ENCODE measurements around the gene TMEM123. TPM values are rescaled to one million over a fixed set of nuclear protein-coding genes. Genes with fewer than 3 reads are reported as not detected.
"Not testable (repeated sequence)": the region's sequence is repeated elsewhere in the genome, so short reads cannot be mapped to it uniquely, and the experiment has no call there.

Gene TMEM123
- total RNA-seq, 1 experiment from 2014 or later: 199 TPM

DNA sequence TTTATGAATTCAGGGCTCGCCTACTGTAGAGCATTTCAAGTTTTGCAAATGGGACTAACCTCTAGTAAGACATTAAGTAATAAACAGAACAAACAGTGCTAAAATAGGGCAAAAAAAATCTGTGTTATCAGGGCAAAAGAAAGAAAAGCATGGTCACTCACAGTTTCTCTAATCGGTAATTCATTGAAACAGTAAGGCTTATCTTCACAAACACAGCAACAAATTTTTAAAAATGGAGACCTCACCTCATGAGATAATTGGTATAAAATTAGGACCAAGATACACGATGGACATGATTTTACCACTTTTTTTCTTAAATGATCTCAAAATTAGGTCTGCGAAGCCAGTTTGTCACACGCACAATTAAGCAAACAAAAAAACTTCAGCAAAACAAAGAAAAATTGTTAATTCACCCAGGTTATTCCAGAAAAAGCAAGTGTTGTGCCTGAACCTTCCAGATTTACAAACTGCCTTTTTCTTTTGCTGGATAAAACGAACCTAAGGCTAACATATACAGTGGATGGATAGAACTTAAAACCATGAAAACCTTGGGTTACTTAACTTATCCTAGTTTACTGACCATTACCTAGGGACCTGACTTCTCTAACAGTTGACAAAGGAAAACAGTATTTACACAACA, 1.4 kb downstream of the TMEM123 start:
- no peak for DNase-seq (ENCODE audit: extremely low read depth, low read depth)

DNA sequence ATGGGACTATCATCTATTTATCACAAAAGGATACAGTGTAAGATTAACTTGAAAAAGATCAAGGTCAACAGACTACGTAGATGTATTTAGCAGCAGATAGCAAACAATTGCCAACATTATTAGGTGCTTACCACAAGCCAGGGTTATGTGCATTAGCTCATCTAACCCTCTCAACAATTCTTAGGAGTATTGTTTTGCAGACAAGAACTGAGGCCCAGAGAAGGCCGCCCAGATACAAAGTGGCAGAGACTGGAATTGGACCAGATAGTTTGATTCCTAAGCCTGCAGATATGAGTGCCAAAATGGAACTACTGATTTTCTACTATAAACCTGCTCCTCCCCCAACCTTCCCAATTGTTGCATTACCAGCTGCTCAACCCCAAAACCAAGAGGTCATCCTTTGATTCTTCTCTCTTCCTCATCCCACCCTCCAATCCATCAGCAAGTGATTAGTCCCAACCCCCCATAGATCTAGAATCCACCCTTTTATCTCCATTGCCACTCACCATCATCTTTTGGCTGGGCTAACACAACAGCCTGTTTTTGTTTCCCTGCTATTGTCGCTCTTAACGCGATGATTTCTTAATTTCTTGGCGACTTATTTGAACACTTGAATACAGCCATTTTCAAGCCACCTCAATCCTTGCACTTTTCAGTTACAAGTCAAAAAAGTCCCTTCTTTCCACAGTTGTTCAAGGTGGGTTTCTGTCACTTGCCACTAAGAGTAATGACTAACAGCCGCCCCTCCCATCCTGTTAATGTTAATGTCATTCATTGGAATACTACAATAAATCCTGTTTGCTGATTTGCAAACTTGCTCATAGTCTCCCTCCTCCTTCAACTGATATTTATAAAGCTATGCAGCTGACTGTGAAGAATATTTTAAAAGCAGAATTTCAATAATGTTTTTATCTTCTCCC, 2.7 kb downstream of the TMEM123 start:
- no peak for DNase-seq (ENCODE audit: extremely low read depth, low read depth)

DNA sequence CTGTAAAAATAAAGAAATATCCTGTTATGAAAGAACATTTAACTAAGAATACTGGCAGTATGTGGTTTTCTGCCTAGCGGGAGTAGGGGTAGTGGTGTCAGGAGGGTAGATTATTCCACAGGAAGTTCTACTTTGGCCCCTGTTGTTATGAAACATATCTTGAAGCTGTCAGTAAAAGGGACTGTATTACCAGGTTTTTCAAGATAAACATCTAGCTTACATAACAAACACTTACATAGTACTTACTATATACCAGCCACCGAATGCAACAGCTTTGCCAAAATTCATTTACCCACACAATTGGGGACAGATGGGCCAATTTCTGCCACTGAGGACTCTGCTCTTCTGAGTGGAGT, 3.7 kb downstream of the TMEM123 start:
- no peak for DNase-seq (ENCODE audit: extremely low read depth, low read depth)

DNA sequence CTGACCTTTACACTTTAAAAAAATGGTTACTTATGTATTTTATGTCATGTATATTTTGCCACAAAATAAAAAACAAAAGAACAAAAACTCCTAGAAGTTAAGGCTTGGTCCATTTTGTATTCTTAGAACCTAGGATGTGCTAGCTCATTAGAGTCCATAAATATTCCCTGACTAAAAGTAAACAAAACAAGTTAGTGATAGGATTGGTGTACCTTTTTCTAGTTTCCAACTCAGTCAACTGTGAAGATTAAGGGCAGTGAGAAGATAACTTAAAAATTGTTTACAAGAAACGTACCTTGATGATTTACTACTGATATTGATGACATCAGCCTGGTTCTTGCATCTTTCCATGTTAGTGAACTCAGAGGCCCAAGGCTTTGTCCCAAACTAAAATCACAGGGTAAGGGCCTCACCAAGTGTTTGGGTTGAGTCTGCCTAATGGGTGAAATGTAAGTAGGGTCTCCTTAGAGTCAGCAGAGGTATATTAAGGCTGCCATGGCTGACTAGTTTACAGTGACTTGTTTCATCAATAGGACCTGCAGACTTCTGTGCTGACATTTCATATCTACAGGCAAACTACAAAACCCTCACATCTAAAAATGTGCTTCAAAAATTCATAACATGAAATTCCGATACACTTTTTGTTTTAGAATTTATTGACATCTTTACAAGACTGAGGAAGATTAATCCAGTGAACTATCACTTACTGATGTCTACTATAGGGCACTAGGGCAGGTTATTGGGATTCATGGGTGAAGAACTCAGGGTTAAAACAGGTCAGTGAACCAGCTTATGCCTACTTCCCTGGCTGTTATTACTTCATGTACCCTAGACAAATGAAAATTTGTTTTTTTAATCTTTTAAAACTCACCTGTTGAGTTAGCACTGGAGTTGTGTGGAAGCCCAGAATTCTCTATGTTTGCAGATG, 4.4 kb downstream of the TMEM123 start:
- DNase-seq (ENCODE audit: extremely low read depth, low read depth): no peak

DNA sequence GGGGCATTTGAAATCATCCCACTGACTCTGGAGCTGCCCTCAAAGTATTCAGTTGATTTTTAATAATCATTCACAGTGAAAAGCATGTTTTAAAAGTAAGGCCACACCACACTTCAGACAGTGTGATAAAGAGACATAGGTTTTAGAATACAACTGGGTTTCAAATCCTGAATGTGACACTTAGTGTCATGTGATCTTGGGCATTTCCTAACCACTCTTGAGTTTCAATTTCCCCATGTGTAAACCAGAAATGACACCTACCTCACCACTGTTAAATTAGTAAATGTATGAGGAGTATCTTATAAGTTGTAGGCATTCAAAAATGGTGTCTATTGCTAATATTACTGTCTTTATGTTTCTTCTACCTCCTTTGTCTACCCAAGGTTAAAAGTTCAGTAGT, 5.4 kb downstream of the TMEM123 start:
- DNase-seq (ENCODE audit: extremely low read depth, low read depth): no peak

DNA sequence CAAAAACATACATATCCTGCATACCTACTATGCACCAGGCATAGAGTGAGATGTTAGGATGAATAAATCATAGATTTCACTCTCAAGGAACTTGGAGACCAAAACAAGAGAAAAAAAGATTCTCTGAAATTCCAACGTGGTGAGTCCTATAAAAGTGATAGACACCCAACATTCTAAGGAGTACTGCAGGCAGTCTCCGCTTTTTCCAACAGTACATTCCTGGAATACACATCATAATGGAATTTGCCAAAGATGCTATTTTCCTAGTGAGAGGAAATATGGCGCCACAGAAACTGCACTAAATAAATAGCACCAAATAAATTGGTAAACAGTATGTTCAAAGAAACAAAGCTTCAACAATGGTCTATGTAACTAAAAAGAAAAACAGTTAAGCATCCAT, 6.0 kb downstream of the TMEM123 start:
- DNase-seq (ENCODE audit: extremely low read depth, low read depth): no peak

DNA sequence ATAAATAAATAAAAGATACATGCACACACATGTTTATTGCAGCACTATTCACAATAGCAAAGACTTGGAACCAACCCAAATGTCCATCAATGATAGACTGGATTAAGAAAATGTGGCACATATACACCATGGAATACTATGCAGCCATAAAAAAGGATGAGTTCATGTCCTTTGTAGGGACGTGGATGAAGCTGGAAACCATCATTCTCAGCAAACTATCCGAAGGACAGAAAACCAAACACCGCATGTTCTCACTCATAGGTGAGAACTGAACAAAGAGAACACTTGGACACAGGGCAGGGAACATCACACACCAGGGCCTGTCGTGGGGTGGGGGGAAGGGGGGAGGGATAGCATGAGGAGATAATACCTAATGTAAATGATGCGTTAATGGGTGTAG, 7.9 kb downstream of the TMEM123 start:
- DNase-seq (ENCODE audit: extremely low read depth, low read depth): not testable (repeated sequence)

DNA sequence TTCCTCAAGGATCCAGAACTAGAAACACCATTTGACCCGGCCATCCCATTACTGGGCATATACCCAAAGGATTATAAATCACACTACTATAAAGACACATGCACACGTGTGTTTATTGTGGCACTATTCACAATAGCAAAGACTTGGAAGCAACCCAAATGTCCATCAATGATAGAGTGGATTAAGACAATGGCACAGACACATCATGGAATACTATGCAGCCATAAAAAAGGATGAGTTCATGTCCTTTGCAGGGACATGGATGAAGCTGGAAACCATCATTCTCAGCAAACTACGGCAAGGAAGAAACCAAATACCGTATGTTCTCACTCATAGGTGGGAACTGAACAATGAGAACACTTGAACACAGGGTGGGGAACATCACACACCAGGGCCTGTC, 8.4 kb downstream of the TMEM123 start:
- not testable (repeated sequence) for DNase-seq (ENCODE audit: extremely low read depth, low read depth)

DNA sequence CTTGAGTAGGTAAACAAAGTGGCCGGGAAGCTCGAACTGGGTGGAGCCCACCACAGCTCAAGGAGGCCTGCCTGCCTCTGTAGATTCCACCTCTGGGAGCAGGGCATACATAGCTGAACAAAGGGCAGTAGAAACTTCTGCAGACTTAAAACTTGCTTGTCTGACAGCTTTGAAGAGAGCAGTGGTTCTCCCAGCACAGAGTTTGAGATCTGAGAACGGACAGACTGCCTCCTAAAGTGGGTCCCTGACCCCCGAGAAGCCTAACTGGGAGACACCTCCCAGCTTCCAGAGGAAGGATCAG, 13.6 kb downstream of the TMEM123 start:
- DNase-seq (ENCODE audit: extremely low read depth, low read depth): not testable (repeated sequence)

DNA sequence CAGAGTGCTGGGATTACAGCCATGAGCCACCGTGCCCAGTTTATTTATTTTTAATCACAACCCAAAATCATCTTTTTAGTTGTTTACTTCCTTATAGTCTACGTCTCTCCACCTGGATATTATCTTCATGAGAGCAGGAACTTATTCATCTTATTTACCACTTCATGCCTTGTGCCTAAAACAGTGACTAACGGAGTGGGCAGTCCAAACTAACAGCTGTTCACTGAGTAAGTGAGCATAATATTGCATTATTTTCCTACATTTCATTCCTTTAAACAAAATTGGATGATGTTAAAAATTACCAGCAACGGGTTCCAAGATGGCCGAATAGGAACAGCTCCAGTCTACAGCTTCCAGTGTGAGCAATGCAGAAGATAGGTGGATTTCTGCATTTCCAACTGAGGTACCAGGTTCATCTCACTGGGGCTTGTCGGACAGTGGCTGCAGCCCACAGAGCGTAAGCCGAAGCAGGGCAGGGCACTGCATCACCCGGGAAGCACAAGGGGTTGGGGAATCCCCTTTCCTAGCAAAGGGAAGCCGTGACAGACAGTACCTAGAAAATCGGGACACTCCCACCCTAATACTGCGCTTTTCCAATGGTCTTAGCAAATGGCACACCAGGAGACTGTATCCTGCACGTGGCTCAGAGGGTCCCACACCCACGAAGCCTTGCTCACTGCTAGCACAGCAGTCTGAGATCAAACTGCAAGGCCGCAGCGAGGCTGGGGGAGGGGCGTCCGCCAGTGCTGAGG, 14.1 kb downstream of the TMEM123 start:
- DNase-seq (ENCODE audit: extremely low read depth, low read depth): no peak

DNA sequence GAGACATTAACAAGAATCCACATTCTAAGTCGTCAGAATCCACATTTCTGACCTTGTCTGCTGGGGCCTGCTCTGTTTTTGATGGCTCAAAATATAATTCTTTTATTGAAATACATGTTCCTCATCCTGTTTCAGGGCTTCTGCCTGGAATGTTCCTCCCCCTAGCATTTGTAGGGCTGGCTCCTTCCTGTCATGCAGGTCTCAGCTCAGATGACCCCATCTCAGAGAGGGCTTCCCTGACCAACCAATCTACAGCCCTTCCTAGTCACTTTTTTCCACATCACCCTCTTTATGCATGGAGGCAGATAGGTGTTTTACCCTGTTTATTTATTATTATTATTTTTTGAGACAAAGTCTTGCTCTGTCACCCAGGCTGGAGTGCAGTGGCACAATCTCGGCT, 14.8 kb downstream of the TMEM123 start:
- no peak for DNase-seq (ENCODE audit: extremely low read depth, low read depth)

DNA sequence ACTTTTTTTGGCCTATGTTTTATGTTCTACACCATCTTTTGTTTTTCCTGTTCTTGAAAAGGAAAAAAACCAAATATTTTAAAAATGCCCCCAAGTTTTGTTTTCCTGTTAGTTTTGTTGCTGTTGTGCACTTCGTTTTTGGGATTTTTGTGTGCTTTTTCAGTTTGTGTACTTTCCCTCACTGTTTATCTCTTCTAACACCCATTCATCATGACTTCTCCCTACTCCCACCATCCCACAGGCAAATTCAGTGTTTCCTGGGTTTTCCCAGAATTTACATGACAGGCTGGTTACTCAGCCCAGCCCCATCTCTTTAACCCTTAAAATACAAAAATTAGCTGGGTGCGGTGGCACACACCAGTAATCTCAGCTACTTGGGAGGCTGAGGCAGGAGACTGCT, 15.6 kb downstream of the TMEM123 start:
- DNase-seq (ENCODE audit: extremely low read depth, low read depth): no peak

DNA sequence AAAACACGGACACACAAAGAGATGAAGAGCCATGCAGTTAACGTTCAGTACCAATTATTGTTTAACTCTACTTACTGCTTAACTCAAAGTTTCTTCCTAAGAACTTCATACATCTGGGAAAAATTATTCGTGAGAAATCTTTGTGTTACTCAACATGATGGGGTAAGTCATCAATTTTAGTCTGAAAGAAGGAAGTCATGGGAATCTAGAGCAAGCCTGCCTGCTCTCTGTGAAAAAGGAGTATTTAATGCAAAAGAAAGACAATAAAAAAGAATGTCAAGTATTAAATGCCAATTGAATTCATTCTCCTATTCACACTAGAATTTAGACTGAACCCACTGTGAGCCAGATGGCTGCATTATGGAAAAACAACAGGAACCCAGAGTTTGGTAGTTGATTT, 16.0 kb downstream of the TMEM123 start:
- no peak for DNase-seq (ENCODE audit: extremely low read depth, low read depth)

DNA sequence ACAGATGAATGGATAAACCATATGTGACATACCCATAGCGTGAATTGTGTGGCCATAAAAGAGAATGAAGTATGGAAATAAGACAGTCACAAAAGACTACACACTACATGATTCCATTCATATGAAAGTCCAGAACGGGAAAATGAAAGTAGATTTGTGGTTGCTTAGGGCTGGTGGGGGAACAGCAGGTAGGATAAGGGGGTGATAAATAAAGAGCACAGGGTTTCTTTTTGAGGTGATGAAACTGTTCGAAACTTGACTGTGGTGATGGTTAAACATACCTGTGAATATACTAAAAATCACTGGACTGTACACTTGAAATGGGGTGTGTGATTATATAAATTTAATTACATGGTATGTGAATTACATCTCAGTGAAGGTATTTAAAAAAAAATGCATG, 16.9 kb downstream of the TMEM123 start:
- no peak for DNase-seq (ENCODE audit: extremely low read depth, low read depth)

DNA sequence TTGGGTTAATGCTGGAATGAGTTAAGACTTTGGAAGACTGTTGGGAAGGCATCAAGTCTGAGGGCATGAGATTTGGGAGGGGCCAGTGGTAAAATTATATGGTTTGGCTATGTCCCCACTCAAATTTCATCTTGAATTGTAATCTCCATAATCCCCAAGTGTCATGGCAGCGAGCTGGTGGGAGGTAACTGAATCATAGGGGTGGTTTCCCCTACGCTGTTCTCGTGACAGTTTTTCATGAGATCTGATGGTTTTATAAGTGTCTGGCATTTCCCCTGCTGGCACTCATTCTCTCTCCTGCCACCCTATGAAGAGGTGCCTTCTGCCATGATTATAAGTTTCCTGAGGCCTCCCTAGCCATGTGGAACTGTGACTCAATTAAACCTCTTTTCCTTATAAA, 19.0 kb downstream of the TMEM123 start:
- not testable (repeated sequence) for DNase-seq (ENCODE audit: extremely low read depth, low read depth)

DNA sequence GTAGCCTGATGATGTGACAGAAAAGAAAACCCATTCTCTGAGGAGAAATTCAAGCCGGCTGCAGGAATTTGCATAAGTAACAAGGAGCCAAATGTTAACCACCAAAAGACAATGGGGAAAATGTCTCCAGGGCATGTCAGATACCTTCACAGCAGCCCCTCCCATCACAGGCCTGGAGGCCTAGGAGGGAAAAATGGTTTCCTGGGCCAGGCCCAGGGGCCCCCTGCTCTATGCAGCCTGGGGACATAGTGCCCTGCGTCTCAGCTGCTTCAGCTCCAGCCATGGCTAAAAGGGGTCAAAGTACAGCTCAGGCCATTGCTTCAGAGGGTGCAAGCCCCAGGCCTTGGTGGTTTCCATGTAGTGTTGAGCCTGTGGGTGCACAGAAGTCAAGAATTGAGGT, 20.0 kb downstream of the TMEM123 start:
- DNase-seq (ENCODE audit: extremely low read depth, low read depth): not testable (repeated sequence)

DNA sequence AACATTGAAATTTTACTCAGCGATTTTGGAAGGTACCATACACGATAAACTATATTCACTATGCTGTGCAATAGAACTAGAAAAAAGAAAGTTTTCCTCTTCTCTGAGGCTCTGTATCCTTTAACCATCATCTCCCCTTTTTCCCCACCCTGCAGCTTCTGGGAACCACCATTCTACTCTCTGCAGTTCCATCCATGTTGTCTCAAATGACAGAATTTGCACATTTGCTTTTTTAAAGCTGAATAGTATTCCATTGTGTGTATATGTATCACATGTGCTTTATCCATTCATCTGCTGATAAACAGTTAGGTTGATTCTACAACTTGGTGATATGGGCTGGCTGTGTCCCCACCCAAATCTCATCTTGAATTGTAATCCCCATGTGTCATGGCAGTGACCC, 21.2 kb downstream of the TMEM123 start:
- DNase-seq (ENCODE audit: extremely low read depth, low read depth): no peak

DNA sequence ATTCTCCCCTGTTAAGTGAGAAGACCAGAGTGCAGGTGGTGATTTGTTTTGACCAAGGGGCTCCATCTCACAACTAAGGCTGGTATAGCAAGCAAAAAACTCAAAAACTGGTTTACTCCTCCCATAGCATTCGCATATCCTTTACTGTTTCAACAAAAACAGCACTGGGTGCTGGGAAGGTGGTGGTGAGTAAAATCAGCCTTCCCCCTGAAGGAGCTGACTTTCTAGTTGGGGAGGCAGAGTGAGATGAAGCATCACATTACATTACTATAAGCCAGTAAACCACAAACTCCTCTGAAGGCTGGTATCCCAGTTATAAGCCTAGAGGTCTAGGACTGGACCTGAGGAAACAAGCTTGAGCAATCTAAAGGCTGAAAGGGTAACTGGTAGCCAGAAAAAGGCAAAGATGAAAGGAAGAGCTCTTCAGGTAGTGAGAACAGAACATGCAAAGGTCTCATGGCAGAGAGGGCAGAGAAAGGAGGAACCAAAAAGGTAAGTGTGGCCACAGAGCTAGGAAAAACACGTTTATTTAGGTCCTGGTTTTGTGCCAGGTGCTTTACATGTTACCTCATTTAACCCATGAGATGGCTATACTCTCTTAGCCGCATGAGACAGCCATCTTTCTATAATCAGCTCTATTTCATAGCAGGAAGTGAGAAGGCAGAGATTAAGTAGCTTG, 22.3 kb downstream of the TMEM123 start:
- no peak for DNase-seq (ENCODE audit: extremely low read depth, low read depth)

DNA sequence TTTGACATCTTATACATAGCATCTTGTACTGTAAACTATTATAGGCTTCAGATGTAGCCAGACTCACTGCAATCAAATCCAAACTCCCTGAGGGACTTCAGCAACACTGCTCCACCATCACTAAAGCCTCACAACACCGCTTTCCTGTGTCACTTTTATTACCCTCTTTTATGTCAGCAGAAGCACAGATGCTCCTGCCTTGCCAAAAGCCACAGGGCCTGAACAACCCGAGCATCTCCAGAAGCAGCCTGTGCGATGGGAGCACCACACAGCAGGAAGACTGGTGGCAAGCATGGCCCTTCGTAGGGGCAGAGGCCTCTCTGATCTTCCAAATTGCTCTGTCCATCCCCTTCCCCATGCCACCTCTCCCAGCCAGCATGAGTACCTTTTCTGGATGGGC, 22.9 kb downstream of the TMEM123 start:
- no peak for DNase-seq (ENCODE audit: extremely low read depth, low read depth)

DNA sequence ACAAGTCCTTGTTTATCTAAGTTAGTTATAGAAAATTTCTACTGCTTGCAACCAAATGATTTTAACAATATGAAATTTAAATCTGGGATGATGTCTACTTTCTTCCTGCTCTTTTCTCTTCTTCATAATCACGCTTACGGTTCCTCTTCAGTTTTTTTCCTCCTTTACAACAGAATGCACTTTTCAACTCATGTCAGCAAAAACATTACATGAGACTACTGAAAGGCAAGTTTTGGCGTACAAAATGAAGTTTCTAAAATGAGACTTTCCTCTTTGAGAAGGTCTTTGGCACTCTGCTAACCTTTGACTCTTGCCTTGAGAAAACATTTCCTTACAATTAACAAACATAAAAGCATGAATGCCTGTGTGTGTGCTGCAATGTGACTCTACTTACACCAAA, 23.3 kb downstream of the TMEM123 start:
- DNase-seq (ENCODE audit: extremely low read depth, low read depth): no peak

All from NCI-H460 (cell line).